Liver (tissue), 9 donors: ENCODE data around the gene PNPLA2. TPM values are rescaled to one million over a fixed set of nuclear protein-coding genes. Genes with fewer than 3 reads are reported as not detected.

ENCODE experiments used
- DNase-seq: peaks from one replicate; pipeline ENCODE4 v3.0.0-alpha.2; 2017; ENCODE audit warnings: low spot score
- H3K27ac ChIP-seq, 2 donors: one replicate each; pipeline ENCODE4 v1.7.0; 2013; ENCODE audit warnings: inconsistent platforms in 2 of 2, low read length in 2 of 2, control low read depth in 1 of 2, low read depth in 1 of 2, mild to moderate bottlenecking in 1 of 2
- H3K27me3 ChIP-seq, 4 donors: one replicate each; pipeline versions ENCODE4 v1.6.1 to v1.7.0; 2013; ENCODE audit warnings: low read length in 3 of 4, inconsistent platforms in 1 of 4, mild to moderate bottlenecking in 1 of 4, moderate library complexity in 1 of 4; ENCODE audit not compliant: control insufficient read depth in 4 of 4, insufficient read depth in 4 of 4
- H3K36me3 ChIP-seq, 4 donors: one replicate each; pipeline versions ENCODE4 v1.6.1 to v1.7.0; 2013; ENCODE audit warnings: low read length in 3 of 4, mild to moderate bottlenecking in 3 of 4, low read depth in 1 of 4, moderate library complexity in 1 of 4; ENCODE audit not compliant: control insufficient read depth in 4 of 4, insufficient read depth in 3 of 4
- H3K4me1 ChIP-seq, 4 donors: one replicate each; pipeline versions ENCODE4 v1.6.1 to v1.7.0; 2013; ENCODE audit warnings: low read length in 3 of 4, mild to moderate bottlenecking in 3 of 4, moderate library complexity in 1 of 4; ENCODE audit not compliant: control insufficient read depth in 4 of 4, insufficient read depth in 4 of 4
- H3K4me3 ChIP-seq, 3 donors: one replicate each; pipeline versions ENCODE4 v1.6.1 to v1.7.0; 2013; ENCODE audit warnings: low read length in 3 of 3, control low read depth in 1 of 3, low read depth in 1 of 3, mild to moderate bottlenecking in 1 of 3
- H3K9ac ChIP-seq, 2 donors: one replicate each; pipeline ENCODE4 v1.7.0; 2013; ENCODE audit warnings: low read length in 2 of 2, mild to moderate bottlenecking in 2 of 2, moderate library complexity in 2 of 2, control low read depth in 1 of 2, low read depth in 1 of 2
- H3K9me3 ChIP-seq, 4 donors: one replicate each; pipeline versions ENCODE4 v1.6.1 to v1.7.0; 2013; ENCODE audit warnings: low read length in 3 of 4; ENCODE audit not compliant: control insufficient read depth in 4 of 4
- ATF3 ChIP-seq: IDR thresholded peaks from 2 replicates; pipeline ENCODE4 v1.6.1; 2016; ENCODE audit warnings: antibody characterized with exemption
- CTCF ChIP-seq: fragments of 150-350 bp; IDR thresholded peaks from 2 replicates; pipeline ENCODE4 v1.5.1; 2017; ENCODE audit warnings: improper control_type of control experiment, low read depth, low read length; ENCODE audit not compliant: missing input control
- EGR1 ChIP-seq, 2 donors: IDR thresholded peaks; 2 replicates each; pipeline ENCODE4 v1.6.1; 2016 to 2018; ENCODE audit warnings: antibody characterized with exemption in 2 of 2, low read depth in 2 of 2
- FOXA1 ChIP-seq: IDR thresholded peaks from 2 replicates; pipeline ENCODE4 v1.6.1; 2016; ENCODE audit warnings: antibody characterized with exemption
- FOXA2 ChIP-seq: IDR thresholded peaks from 2 replicates; pipeline ENCODE4 v1.6.1; 2016; ENCODE audit warnings: antibody characterized with exemption
- GABPA ChIP-seq, 2 donors: IDR thresholded peaks in 1 of 2; conservative IDR thresholded peaks in 1 of 2; 2 replicates each; pipeline ENCODE4 v1.6.1; 2016; ENCODE audit warnings: antibody characterized with exemption in 2 of 2, mild to moderate bottlenecking in 1 of 2, moderate library complexity in 1 of 2
- HNF4A ChIP-seq, 2 donors: conservative IDR thresholded peaks; 2 replicates each; pipeline ENCODE4 v1.6.1; 2016; ENCODE audit warnings: antibody characterized with exemption in 2 of 2, mild to moderate bottlenecking in 2 of 2
- HNF4G ChIP-seq: IDR thresholded peaks from 2 replicates; pipeline ENCODE4 v1.6.1; 2016; ENCODE audit warnings: antibody characterized with exemption
- JUND ChIP-seq, 2 donors: IDR thresholded peaks; 2 replicates each; pipeline ENCODE4 v1.6.1; 2016; ENCODE audit warnings: antibody characterized with exemption in 2 of 2
- MAX ChIP-seq: IDR thresholded peaks from 2 replicates; pipeline ENCODE4 v1.6.1; 2016; ENCODE audit warnings: antibody characterized with exemption
- NR2F2 ChIP-seq: IDR thresholded peaks from 2 replicates; pipeline ENCODE4 v1.6.1; 2016; ENCODE audit warnings: antibody characterized with exemption
- RAD21 ChIP-seq, 2 donors: IDR thresholded peaks; 2 replicates each; pipeline ENCODE4 v1.6.1; 2016; ENCODE audit warnings: antibody characterized with exemption in 2 of 2, mild to moderate bottlenecking in 2 of 2
- REST ChIP-seq: IDR thresholded peaks from 2 replicates; pipeline ENCODE4 v1.6.1; 2016; ENCODE audit warnings: antibody characterized with exemption, mild to moderate bottlenecking
- RXRA ChIP-seq, 2 donors: IDR thresholded peaks; 2 replicates each; pipeline ENCODE4 v1.6.1; 2017 to 2018; ENCODE audit warnings: antibody characterized with exemption in 2 of 2, mild to moderate bottlenecking in 1 of 2
- SP1 ChIP-seq: IDR thresholded peaks from 2 replicates; pipeline ENCODE4 v1.6.1; 2018; ENCODE audit warnings: antibody characterized with exemption, mild to moderate bottlenecking
- TAF1 ChIP-seq: conservative IDR thresholded peaks from 2 replicates; pipeline ENCODE4 v1.6.1; 2016; ENCODE audit warnings: antibody characterized with exemption, mild to moderate bottlenecking
- YY1 ChIP-seq: IDR thresholded peaks from 2 replicates; pipeline ENCODE4 v1.6.1; 2016; ENCODE audit warnings: antibody characterized with exemption, mild to moderate bottlenecking
- ZBTB33 ChIP-seq: IDR thresholded peaks from 2 replicates; pipeline ENCODE4 v1.6.1; 2016; ENCODE audit warnings: antibody characterized with exemption
- WGBS: extraction: QIAGEN DNeasy Blood & Tissue Kit; methylation state at CpG from one replicate; pipeline ENCODE4 v1.1.7; 2013; 5-methylcytosine and 5-hydroxymethylcytosine counted together
- polyA plus RNA-seq, 2 donors: library from polyadenylated mRNA; stranded (reverse) in 1 of 2; unstranded in 1 of 2; fragments of 200-250 nt in 1 of 2; fragments of >200 nt in 1 of 2; fragmentation: Nextera tagmentation in 1 of 2; extraction: Ambion mirVana in 1 of 2; gene quantifications; one replicate each; pipeline versions ENCODE4 v1.2.1 to v1.2.3, GENCODE V29; 2013 to 2015
- total RNA-seq, 2 donors: library from RNA; depleted of rRNA; stranded (reverse); fragments of >200 nt; gene quantifications; one replicate each; pipeline ENCODE4 v1.2.3, GENCODE V29; 2014
- donor health status: healthy.
- donor health status: healthy.
- donor health status: healthy.
- donor health status: healthy.
- donor health status: healthy.

PNPLA2 gene
- total and polyA plus RNA-seq, 4 donors = 13.7 to 58.9 (median 27.2) TPM

GRCh38 chr11:801097-801780, 17.5 kb upstream of the PNPLA2 start:
- Histone ChIP-seq H3K9ac (no peak overlapping the region), H3K27me3 (no peaks in the 10 kb centered on the region), H3K4me3 (no peak overlapping the region), H3K4me1 (peaks cover 18 to 34% (median 26%) of the 10 kb centered on the region in 4 donors), H3K36me3 (peaks cover 0 to 5% (median 1%) of the 10 kb centered on the region in 4 donors), H3K9me3 (no peaks in the 10 kb centered on the region), H3K27ac (no peak overlapping the region)
- TF ChIP-seq YY1 (no peak), ZBTB33 (no peak), RAD21 (IDR thresholded peaks at IDR 0.05) (no peak), TAF1 (no peak), CTCF (no peak), ATF3 (no peak), JUND (IDR thresholded peaks at IDR 0.05) (no peak)
- WGBS = 95% methylated on average over 20 of the region's 20 CpGs
- DNase-seq = no peak

GRCh38 chr11:802018-802617, 16.6 kb upstream of the PNPLA2 start:
- H3K4me3 ChIP-seq = no peak overlapping the region
- 98% methylated on average over 21 of the region's 21 CpGs for WGBS
- DNase-seq = no peak
- H3K27ac ChIP-seq = no peak overlapping the region
- no peak overlapping the region for H3K9ac ChIP-seq
- H3K36me3 ChIP-seq = peaks cover 0 to 5% (median 1%) of the 10 kb centered on the region in 4 donors
- H3K27me3 ChIP-seq = no peaks in the 10 kb centered on the region
- no peaks in the 10 kb centered on the region for H3K9me3 ChIP-seq
- peaks cover 13 to 26% (median 20%) of the 10 kb centered on the region in 4 donors for H3K4me1 ChIP-seq
- TF ChIP-seq YY1 (no peak), FOXA1 (no peak), SP1 (no peak), NR2F2 (no peak), TAF1 (no peak), MAX (no peak), JUND (IDR thresholded peaks at IDR 0.05) (no peak), EGR1 (IDR thresholded peaks at IDR 0.05; ENCODE audit: low read depth in 2 of 2) (no peak), ATF3 (no peak), HNF4G (no peak), RXRA (IDR thresholded peaks at IDR 0.05) (no peak), FOXA2 (no peak), REST (no peak), GABPA (IDR thresholded peaks at IDR 0.05 in 1 of 2, conservative IDR thresholded peaks at IDR 0.05 in 1 of 2) (no peak), ZBTB33 (no peak), RAD21 (IDR thresholded peaks at IDR 0.05) (no peak), HNF4A (conservative IDR thresholded peaks at IDR 0.05) (no peak), CTCF (no peak)
